HG03439 (cell line): ENCODE measurements around the gene UTP20.

Experiments used
- ATAC-seq: cut with Tn5 transposase; IDR thresholded peaks from one replicate; pipeline ENCODE4 v1.9.1; 2021; ENCODE audit warnings: mild to moderate bottlenecking, moderate library complexity; ENCODE audit not compliant: unreplicated experiment

Gene UTP20

DNA sequence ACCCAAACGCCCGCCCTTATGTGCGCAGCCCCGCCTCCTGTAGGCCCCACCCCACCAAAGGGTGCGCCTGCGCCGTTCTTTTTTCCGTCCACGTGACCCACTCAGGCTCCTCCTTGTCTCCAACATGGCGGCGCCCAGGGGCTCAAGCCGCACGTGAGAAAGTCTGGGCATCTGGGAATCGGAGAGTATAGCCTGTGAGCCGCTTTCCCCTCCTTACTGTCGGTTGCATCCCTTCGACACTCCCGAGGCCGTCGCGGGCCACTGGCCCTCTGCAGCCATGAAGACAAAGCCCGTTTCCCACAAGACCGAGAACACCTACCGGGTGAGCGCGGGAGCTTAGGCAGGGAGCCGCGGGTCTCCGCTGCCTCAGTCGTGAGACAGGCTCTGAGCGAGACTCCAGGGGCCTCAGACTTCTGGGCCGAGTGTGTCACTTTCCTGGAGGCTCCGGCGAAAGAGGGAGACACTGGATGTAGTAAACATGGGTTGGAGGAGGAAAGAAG lies at the start of gene UTP20:
Gene UTP20 (plus strand): TSS at position 100 of the 500 bp plus-strand sequence. CDS start 178 bp downstream, at position 278.
- peak; percentile 99 for ATAC-seq

DNA sequence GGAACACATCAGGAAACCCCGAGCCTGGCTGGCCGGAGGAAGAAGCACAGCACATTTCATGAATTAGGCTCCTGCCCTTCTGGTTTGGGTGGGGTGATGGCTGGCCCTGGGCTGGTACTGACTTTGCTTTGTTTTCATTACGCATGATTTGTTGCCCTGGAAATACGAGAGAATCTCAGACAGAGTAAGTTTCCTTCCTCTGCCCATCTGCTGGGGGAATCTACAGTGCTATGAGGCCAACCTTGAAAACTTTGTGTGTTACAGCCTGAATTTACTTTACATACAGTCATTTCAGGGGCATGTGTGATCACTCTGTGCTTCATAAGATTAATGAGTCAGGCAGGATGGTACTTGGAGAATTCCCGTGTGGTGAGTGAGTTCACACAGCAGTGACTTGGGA lies 49.4 kb upstream of the UTP20 start:
- ATAC-seq: no peak

DNA sequence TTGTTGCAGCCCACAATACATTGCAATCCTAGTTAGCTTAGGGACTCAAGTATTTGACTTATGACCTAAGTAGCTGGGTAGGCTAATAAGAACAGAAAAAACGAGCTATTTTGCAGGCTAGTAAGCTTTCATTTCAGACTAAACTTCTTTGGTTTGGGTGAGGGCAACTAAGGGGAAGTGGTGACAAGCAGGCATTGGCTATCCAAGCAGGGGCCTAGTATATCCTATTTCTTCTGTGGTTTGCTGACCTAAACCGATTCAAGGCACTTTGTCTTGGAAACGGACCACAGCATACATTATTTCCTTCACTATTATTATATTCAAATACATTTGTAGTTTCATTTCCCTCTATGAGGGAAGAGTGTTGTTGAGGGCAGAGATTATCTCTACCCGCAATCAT lies 48.3 kb upstream of the UTP20 start:
- ATAC-seq: no peak

DNA sequence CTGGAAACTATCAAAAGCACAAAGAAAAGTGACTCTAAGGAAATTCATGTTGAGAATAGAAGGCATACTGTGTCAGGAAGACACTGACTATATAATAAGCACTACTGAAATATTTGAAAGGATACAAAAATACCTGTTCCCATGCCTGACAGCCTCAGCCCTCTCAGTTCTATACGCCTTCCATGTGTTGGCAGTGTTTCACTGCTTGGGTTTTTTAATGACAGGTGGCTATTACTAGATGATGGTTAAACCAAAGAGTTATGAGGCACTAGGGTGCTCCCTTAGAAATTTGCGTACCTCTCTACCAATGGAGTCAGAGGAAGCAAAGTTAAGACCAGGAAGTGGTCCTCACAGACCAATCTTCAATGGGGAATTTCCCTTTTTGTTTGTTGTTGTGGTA lies 44.2 kb upstream of the UTP20 start:
- no peak for ATAC-seq

DNA sequence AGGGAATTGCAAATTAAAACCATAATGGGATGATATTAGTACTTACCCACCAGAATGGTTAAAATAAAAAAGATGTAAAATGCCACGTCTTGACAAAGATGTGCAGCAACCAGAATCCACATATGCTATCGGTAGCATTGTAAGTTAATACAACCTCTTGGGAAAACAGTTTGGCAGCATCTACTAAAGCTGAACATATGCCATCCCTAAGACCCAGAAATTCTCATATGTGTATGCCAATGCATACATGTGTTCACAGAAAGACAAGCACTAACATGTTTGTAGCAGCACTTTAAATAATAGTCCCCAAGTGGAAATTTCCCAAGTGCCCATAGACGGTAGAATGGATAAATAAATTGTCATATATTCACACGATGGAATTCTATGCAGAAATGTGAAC lies 41.6 kb upstream of the UTP20 start:
- ATAC-seq: no peak

DNA sequence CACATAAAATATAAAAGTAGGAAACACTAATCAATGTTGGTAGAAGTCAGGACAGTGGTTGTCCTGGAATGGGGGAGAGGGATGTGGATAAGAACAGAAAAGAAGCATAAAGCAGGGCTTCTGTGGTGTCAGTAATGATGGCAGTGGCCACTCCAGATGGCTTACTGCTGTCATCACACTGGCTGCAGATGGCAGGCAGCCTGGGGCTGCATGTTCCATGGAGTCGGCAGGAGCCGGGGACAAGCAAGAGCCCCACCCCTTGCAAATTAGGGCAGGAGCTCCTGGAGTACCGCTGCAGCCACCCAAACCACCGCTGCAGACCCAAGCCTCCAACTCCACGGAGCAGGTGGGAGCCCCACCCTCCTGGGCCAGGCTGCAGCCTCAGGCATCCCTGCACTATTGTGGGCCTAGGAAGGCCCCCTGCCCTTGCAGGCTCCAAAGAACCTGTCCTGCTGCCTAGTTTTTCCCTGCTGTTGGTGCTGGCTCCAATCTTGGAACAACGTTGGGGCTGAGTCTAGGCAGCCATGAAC lies 41.0 kb upstream of the UTP20 start:
- no peak for ATAC-seq

DNA sequence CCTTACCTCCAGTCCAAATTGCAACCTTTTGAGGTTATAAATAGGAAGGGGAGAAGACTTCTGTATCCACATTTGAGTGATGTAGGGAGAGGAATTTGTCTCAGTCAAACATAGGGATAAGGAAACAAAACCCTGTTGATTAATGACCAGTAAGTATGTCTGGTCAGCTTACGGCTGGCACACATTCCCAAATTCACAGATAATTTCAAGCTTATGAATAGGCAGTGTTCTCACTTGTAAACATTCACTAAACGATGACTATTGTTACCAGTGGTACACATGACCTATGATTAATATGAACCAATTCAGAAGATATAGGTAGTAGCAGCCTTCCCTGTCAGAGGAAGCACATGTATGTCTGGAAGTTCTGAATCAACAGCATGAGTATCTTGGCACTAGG lies 36.8 kb upstream of the UTP20 start:
- no peak for ATAC-seq

DNA sequence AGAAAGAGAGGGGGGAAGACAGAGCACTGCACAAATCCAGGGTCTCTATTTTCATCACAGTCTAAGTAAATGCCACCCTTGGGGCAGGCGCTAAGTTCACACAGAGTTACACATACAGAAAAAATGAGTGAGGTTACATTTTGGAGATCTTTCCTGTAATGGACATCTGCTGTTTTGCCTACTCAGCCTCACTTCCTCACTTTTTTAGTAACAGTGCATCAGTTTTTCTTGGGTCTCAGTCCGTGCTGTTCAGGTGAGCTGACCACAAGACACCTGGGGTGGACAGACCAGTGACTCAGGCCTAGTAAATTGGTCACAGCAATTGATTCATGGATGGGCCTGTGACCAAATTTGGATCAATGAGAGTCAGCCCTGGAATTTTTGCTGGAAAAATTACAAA lies 36.3 kb upstream of the UTP20 start:
- no peak for ATAC-seq

DNA sequence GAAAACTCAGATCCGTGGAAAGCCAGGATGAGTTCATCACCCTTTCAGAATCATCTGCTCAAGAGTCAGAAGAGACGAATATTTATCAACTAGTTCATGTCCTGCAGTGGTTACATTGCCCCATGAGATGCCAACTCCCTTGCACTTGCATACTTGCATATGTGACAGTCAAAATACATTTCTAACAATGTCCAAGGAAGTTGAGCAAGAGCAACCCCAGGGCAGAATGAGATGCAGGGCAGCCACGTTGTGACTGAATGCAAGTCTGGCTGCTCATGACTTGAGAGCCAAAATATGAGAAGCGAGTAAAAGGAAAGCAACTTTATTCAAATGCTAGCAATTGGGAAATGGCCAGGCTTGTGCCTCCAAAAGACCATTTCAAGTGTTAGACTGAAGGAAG lies 23.6 kb upstream of the UTP20 start:
- ATAC-seq: no peak

DNA sequence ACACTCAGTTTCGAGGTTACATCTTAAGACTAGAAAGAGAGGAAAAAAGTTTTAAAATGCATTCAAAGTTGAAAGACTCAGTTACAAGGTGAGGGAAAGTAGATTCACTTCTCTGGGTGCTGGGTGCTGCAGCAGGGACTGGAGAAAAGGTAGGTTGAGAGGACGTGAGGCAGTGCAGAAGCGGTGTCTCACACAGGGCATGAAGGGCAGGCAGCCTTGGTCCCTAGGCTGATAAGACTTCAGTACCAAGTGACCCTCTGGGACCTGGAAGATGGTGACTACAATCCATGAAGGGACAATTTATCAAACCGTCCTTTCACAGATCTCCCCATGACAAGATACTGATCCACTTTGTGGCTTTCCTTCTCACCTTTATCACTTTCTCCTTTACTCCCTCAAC lies 22.5 kb upstream of the UTP20 start:
- no peak for ATAC-seq

DNA sequence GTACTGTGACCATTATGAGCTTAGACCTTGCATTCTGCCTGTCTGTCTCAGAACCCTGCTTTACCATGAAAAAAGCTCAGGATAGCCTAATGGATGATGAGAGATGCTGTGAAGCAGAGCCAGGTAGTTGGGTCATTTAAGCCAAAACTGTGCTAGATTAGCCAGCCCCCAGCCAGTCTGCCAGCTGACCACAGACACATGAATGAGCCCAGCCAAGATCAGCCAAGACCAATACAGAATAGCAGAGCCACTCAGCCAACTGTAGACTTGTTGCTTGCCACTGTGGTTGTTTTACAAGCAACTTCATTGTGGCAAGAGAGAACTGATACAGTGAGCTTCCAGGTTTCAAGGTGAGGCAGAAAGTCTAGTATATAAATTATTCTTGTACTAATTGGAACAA lies 12.8 kb upstream of the UTP20 start:
- no peak for ATAC-seq

DNA sequence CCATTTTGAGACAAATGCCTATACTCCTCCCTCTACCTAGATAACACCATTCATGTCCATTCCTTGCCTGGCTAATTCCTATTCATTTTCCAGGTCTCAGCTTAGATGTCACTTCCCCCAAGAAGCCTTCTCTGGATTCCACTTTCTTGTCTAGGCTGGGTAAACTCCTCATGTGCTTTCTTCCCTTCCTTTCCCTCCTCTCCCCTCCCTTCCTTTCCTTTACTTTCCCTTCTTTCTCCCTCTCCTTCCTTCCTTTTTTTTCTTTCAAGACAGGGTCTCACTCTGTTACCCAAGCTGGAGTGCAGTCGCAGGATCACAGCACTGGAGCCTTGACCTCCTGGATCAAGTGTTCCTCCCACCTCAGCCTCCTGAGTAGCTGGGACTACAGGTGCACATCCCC lies 3.5 kb upstream of the UTP20 start:
- ATAC-seq: no peak

DNA sequence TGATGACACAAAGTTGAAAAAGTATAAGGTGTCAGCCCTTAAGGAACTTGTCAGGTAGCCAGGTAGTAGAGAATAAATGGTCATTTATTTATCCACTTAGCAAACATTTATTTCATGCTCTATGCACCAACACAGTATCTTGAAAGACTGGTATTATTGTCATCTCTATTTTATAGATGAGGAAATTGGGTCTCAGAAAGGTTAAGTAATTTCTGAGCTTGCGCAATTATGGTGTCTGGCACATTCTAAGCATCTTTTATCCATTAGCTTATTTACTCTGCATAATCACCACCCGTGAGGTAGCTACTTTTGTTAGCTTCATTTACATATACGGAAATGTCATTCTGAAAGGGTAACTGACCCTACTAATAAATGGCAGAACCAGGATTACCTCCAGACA lies 2.5 kb upstream of the UTP20 start:
- no peak for ATAC-seq

DNA sequence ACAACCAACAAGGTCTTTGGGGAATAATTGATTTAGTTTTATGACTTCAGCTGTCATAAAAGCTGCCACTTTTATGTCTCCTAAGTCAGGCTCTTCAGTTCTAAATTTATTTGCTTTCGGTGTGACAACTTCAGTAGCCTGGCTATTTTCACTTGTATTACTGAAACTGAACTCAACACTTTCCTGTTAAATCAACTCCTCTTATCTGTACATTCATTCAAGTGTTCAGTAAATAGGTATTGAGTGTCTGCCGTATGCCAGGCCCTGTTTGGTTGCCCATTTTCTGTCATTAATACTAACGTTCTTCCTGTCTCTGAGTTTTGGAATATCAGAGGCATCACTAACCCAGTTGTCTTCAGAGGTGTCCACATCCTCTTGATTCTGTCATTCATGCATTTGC lies 7.5 kb downstream of the UTP20 start:
- ATAC-seq: no peak

DNA sequence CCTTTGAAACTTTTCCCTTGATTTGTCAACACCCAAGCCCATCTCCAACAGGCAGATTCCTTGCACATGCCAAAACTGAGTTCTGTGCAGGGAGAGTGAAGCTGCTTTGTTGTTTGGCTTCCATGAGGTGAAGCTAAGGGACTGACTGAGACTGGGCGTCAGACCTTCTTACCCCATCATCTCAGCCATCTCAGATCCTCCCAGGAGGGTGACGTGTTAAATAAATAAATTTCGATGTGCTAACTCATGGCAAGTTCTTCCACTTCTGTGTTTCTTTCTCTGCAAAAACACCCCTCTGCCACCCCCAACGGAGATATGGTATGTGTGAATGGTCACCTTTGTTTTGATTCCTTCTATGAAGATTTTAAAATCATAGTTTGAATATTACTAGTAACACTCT lies 17.8 kb downstream of the UTP20 start:
- ATAC-seq: no peak

DNA sequence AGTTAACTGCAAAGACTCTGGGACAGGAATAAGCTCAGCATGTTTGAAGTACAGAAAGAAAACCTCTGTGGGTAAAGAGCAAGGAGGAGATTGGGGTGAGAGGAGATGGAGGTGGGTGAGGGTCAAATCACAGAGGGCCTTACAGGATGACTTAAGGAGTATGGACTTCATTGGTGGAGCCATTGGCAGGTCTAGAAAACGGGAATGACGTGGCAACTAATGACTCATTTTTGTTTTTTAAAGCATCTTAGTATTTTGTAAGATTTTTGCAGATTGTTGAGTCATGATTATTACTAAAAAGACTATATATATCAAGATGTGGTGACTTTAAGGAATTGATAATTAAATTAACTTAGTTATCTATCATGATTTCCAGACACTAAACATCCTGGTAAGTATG lies 18.5 kb downstream of the UTP20 start:
- ATAC-seq: no peak

DNA sequence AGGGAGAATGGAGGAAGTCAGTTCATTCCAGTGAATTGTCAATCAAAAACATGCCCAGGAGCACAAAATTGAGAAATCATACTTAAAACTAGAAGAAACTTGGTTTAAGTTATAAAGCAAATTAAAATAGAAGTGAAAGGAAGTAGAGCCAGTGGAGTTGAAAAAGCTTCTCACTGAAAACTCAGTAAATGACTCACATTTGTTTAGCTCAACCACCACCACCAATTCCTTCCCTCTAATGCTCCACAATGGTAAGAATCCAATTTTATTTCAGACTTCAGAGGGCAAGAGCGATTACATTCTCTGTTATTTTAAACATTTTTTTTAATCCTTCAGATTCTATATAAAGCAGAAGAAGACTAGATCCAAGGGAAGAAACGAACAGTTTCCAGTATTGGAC lies 19.4 kb downstream of the UTP20 start:
- no peak for ATAC-seq

DNA sequence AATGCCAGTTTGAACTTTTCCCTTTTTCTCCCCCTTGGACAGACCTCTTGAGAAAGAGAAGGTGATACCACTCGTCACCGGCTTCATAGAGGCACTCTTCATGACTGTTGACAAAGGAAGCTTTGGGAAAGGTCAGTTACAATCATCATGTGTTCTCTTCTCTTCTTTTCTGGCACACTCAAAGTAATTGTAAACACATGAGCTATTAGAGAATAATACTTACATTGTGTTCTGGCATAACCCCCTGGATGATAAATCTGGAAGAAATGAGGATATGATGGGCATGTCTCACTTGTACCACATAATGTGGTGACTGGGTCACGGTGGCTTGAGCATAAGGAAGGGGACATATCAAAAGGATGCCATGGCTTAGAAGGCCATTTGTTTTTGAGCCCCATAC lies 20.0 kb downstream of the UTP20 start:
- ATAC-seq: no peak

DNA sequence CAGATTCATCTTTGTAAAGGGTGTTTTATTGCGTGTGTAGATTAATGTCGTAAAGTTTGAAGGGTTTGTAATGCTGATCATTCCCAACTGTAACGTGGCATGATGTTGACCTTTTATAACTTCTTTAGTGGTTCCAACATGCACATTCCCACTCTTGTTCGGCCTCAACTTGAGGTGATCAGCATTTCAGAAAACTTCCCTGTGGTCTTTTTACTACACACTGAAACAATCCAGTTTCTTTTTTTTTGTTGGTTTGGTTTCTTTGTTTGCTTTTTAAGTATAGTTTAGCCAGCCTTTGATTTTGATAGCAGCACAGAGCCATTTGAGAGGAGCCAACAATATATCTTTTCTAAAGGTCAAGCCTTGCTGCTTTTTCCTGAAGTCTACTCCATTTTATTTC lies 22.8 kb downstream of the UTP20 start:
- no peak for ATAC-seq

DNA sequence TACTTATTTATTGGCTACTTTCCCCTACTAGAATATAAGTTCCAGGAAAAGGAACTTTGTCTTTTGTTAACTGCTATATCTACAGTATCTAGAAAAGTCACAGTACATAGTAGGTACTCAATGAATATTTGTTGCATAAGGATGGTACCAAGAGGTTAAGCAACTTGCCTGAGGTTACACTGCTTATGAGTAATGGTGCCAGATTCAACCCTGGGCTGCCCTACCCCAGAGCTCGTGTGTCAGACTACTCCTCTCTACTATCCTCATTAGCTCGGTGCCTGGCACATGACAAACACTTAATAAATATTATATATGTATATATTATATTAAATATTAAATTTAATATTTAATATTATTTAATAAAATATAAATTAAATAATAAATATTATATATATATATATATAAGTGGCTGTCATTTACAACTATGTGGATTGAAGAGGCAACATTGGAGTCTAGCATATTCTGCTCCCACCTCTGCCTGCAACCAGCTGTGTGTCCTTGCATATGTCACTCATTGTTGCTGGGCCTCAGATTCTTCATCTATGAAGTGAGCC lies 25.4 kb downstream of the UTP20 start:
- ATAC-seq: no peak

DNA sequence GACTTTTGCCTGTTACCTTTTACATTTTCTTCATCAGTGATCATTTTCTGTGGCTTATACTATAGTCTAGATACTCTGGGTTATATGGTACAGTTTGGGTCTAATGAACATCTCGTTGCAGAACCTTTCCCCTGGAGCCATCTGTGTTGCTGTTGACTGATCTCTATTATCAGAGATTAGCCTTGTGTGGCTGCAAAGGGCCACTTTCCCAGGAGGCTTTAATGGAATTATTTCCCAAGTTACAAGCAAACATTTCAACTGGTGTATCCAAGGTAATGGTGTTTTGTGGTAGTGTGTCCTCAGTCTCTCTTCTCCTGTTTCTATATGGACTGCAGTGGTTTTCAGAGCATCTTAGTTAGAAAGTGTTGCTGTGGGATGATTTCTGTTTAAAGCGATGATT lies 25.9 kb downstream of the UTP20 start:
- no peak for ATAC-seq

DNA sequence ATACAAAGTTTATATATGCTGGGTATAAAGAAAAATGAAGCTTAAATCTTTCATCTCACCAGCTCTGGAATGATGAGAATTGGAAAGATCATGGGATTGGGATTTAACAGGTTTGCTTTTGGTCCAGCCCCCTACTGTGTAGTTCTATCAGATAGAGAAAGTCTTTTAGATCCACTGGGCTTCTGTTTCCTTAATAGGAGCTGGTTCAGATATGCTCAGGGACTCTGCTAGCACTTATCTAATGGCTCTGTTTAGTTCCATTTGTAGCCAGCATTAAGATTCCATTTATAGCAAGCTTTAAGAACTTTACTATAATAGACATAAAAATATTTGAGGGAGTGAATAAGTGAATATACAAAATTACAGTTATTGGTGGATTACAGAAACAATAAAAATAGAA lies 42.6 kb downstream of the UTP20 start:
- no peak for ATAC-seq

DNA sequence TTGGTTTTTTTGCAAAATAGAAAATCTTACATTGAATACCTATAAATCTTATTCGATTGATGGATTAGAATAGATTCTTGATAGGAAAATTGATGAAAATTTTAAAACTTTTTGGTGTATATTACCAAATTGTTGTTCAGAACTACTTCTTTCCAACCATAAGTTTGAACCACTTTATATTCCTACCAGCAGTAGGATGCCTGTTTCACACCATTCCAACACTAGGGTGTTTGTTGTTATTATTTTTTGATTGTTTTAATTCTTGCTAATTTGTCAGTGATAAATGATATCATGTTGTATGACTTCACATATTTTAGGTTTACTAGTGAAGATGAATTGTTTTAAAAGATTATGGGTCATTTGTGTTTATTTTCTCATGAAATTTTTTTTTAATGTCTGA lies 43.4 kb downstream of the UTP20 start:
- ATAC-seq: no peak
